H7 (cell line): ENCODE results near the gene STK17B. TPM values are rescaled to one million over a fixed set of nuclear protein-coding genes. Genes with fewer than 3 reads are reported as not detected.

Experiments used
- DNase-seq: peaks from one replicate; pipeline ENCODE4 v3.0.0; 2012
- H3K27me3 ChIP-seq: 2 replicates; pipeline ENCODE4 v1.6.0; 2011; ENCODE audit warnings: mild to moderate bottlenecking, low read length; ENCODE audit not compliant: control insufficient read depth, insufficient read depth
- H3K36me3 ChIP-seq: replicated peaks from 2 replicates; pipeline ENCODE4 v1.5.1; 2011; ENCODE audit warnings: low read length; ENCODE audit not compliant: control insufficient read depth, insufficient read depth
- H3K4me3 ChIP-seq: 2 replicates; pipeline ENCODE4 v1.5.1; 2011; ENCODE audit warnings: low read depth, mild to moderate bottlenecking, control low read depth, low read length, moderate library complexity; ENCODE audit not compliant: insufficient read depth
- total RNA-seq: library from RNA; depleted of rRNA; stranded (reverse); fragments of >200 nt; shearing (Covaris generic); gene quantifications from 2 replicates; pipeline ENCODE4 v1.2.3, GENCODE V29; 2014

STK17B gene
- total RNA-seq, 1 experiment from 2014 or later, result 16.2 TPM

DNA sequence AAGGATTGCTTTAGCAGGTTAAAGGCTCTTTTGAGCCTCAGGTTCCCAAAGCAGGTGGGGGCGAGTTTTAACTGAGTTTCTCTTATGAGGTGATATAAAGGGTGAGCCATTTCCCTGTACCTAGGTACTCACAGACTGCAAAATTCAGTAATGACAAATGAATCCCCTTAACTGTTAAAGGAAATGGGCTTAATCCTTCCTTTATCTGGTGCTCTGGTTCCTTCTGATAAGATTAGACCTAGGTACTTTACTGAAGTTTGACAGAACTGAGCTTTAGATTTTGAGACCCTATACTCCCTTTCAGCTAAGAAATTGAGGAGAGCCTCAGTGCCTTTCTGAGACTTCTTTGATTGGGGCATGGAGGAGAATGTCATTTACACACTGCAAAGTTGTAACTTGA, 42.6 kb downstream of the STK17B start:
- DNase-seq, result no peak
- Histone ChIP-seq H3K27me3 (no peaks in the 10 kb centered on the region), H3K4me3 (no peak overlapping the region), H3K36me3 (peaks cover 1% of the 10 kb centered on the region)

DNA sequence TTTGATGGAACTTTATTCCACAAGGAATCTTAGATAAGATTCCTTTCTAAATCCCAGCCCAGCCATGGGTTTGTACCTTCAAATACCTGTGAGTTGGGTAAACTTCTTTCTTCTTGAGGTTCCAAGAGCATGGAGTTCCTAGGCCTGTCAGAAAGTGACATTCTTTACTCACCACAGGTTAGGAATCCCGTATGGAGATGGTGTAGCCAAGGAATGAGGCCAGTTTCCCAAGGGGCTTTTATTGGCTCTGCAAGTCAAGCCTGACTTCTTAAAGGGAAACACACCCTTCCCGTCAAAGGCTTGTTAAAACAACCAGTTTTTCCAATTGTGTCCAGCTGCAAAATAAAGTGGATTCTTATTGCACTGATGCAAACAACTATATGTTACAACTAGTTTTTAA, 45.8 kb downstream of the STK17B start:
- no peak for DNase-seq
- H3K36me3 ChIP-seq, result peaks cover 1% of the 10 kb centered on the region
- H3K27me3 ChIP-seq, result no peaks in the 10 kb centered on the region
- H3K4me3 ChIP-seq, result no peak overlapping the region

DNA sequence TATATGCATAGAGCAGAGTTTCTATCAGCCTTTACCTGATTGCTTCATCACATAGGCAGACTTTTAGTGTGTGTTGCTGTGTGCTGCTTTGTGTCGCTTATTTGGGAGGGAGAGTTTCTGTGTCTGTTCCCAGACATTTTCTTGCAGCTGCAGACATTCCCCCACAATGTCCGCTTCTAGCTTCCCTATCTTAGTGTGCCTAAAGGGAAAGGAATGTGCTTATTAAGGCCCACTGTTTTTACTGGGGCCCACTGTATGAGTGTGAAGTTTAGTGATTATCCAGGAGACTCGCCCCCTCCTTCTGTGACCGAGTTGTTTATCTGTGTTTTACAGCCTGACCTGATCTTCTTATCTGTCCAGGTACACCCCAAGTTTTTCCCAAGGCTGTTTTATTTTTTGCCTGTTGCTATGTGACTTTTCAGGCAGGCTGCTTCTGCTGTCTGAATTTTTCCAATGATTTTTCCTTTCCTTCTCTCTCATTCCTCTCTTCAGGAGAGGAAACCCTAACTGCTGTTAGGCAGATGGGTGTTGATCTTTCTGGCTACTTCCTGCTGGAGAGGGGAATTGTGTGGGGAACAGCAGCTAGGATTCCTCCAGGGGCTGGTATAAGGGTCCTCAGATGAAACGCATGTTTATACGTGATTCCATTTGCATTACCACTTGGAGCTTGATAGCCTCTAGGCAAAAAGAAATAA, 47.6 kb downstream of the STK17B start:
- DNase-seq, result no peak
- H3K4me3 ChIP-seq, result no peak overlapping the region
- no peaks in the 10 kb centered on the region for H3K36me3 ChIP-seq
- H3K27me3 ChIP-seq, result no peaks in the 10 kb centered on the region

DNA sequence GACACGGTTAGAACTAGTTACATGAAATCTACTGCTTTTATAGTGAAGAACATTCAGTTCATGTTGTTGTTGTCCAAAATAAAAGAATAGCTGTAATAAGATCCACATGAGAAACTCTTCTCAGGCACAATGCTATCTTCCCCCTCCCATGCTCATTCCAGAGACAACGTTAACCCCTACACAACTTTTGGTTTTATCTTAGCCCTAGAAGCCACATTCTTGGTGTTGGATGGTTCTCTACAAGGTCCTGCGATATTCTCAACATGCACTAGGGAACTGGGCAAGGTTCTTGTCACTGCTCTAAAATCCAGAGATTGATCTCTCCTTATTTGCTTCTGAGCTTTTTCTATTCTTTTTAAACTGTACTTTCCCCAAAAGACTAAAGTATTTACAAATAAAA, 51.5 kb downstream of the STK17B start:
- Histone ChIP-seq H3K27me3 (no peaks in the 10 kb centered on the region), H3K36me3 (no peaks in the 10 kb centered on the region), H3K4me3 (no peak overlapping the region)
- DNase-seq, result no peak

DNA sequence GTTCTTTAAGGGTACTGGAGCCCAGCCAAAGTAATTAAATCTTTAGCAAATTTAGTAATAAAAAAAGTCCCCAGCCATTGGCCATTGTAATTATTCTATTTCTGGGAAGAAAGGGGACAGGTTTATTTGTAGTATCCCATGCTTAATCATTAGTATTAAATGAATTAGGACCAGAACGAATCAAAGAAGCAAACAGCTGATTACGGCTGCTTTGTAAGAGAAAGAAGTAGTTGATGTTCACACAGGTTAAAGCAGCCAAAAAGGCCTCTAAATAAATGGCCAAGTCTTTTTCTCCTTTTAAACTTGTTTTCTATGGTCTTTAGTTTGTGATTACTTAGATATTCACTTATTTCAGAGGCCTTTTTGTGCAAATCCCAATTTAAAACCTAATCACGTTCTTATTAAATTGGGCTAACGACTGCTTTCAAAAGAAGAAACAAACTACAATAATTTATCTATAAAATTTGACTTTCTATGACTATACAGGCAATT, 54.1 kb downstream of the STK17B start:
- DNase-seq, result no peak
- Histone ChIP-seq H3K4me3 (no peak overlapping the region), H3K36me3 (no peaks in the 10 kb centered on the region), H3K27me3 (no peaks in the 10 kb centered on the region)

DNA sequence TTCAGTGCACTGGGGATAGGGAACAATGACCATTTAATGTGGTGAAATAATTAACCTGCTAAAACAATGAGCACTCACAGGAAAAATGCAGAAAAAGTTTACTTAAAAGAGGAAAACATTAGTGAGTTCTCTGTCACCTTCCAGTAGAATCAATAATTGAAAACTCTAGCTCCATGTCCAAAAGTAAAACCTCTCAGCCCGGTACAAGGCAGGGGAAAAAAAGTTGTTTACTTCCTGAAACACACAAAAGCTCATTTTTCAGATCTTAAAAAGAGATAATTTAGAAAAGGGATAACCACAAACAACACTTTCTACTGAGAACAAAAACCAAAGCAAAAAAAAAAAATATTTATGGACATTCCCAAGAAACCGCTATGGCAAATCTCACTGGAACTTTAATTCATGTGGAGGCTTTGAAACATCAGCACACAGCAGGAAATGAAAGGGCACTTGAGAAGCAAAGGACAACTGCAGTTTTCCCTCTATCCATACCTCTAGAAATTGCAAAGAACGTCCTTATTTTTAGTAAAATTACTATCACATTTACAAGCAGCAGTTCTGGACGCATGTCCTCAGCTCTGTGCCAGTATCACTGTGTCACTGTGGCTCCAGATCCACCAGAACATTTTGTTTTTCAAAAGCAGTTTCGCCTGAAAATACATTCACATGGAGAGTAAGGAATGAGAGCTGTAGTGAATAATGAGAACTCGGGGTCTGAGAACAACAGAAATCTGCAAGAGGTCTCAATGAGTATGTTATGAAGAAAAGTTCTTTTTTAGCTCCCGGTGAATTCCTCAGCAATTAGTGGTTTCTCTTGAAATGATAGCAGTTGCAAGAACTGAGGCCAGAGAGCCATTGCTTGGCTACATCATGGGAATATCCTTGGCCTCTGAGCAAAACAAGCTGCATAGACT, 58.1 kb downstream of the STK17B start:
- no peaks in the 10 kb centered on the region for H3K36me3 ChIP-seq
- H3K27me3 ChIP-seq, result no peaks in the 10 kb centered on the region
- DNase-seq, result no peak
- H3K4me3 ChIP-seq, result no peak overlapping the region

DNA sequence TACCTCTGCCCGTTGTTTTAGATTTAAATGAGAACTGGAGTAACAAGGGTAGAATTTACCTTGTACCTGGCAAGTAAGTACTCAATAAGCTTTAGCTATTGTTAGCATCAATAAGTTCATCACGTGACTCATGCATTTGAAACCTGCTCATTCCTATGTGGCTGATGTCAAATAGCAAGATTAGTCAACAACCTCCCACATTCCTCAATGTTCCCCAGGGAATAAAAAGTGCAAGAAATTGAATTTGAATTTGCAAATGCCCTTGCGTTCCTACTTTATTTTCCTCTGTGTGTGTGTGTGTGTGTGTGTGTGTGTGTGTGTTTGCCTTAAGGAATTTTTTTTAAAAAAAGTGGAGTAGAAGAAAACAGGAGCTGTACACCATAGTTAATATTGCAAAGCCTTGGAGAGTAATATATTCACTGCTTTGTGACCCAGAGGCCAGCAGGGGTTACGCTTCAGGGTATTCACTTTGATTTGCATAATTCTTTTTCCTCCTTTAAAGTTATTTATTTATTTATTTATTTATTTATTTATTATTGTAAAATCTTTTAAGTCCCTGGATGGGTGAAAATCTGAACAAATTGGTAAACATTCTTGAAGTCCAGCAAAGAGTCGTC, 58.9 kb downstream of the STK17B start:
- Histone ChIP-seq H3K4me3 (no peak overlapping the region), H3K27me3 (no peaks in the 10 kb centered on the region), H3K36me3 (no peaks in the 10 kb centered on the region)
- DNase-seq, result no peak

DNA sequence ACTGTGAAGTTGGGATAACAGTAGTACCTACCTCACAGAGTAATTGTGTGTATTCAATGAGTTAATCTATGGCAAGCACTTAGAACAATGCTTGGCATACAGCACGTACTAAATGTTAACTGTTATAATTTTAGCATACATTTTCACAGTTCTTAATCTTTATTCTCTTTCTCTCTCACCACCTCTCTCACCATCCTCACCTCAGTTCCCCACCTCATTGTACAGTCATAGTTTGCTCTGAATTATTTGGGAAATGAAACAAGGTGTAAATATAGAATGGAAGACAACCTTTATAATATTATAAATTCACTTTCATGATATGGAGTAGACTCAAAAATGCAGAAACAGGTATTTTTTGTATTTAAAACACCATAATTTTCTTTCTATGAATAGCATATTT, 62.8 kb downstream of the STK17B start:
- Histone ChIP-seq H3K4me3 (no peak overlapping the region), H3K36me3 (no peaks in the 10 kb centered on the region), H3K27me3 (no peaks in the 10 kb centered on the region)
- DNase-seq, result no peak

DNA sequence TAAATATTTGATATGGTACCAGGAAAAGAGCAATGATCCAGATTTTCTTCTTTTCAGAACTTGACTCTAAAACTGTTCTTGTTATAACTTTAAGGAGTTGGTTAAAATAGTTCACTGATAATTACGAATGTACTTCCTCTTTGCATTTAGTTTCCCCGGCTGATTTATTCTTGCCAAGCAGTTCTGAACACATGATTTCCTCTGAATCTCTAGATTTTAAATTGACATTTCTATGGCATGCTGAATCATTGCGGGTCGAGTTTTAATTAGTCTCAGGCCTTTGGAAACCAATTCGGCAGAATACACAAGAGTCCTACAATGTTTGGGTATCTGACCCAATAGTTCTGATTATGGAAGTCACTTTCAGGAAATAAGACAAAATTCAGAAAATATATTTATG, 65.4 kb downstream of the STK17B start:
- H3K4me3 ChIP-seq, result no peak overlapping the region
- H3K27me3 ChIP-seq, result no peaks in the 10 kb centered on the region
- no peak for DNase-seq

DNA sequence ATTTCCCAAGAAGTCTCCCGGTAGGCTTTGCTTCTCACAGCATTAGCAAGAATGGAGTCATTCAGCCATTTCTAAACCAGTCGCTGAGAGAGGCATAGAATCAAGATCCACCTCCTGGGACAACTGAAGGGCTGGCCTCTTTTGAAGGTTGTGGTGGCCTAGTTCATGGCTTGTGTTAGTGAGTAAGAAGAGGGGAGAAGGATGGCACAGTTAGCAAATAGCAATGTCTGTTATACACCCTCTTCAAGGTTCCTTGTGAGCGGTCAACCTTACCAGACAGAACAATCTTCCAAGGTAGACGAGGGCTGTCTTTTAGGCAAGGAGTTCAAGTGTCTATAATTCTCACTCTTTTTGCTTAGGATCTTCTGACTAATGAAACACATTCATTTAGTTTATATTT, 67.3 kb downstream of the STK17B start:
- Histone ChIP-seq H3K27me3 (no peaks in the 10 kb centered on the region), H3K36me3 (no peaks in the 10 kb centered on the region), H3K4me3 (no peak overlapping the region)
- no peak for DNase-seq

More for the DNA sequence above, 65.4 kb downstream of the STK17B start:
- no peaks in the 10 kb centered on the region for H3K36me3 ChIP-seq

DNA sequence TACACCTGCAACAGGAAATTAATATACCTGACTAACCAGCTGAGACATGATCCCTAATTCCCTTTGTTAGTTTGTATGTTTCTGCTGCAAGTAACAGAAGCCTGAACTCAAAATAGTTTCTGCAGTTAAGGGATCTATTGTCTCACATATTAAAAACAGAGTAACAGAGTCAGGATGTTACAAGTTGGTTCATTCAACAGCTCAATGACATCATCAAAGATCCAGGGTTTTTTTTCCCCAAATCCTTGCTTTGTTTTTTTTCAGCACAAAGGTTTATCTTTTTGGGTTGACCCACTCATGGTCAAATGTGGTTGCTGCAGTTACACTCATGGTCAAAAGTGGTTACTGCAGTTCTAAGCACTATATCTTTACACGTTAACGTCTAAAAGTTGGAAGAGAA, 67.8 kb downstream of the STK17B start:
- no peaks in the 10 kb centered on the region for H3K36me3 ChIP-seq
- H3K4me3 ChIP-seq, result no peak overlapping the region
- no peaks in the 10 kb centered on the region for H3K27me3 ChIP-seq
- no peak for DNase-seq

DNA sequence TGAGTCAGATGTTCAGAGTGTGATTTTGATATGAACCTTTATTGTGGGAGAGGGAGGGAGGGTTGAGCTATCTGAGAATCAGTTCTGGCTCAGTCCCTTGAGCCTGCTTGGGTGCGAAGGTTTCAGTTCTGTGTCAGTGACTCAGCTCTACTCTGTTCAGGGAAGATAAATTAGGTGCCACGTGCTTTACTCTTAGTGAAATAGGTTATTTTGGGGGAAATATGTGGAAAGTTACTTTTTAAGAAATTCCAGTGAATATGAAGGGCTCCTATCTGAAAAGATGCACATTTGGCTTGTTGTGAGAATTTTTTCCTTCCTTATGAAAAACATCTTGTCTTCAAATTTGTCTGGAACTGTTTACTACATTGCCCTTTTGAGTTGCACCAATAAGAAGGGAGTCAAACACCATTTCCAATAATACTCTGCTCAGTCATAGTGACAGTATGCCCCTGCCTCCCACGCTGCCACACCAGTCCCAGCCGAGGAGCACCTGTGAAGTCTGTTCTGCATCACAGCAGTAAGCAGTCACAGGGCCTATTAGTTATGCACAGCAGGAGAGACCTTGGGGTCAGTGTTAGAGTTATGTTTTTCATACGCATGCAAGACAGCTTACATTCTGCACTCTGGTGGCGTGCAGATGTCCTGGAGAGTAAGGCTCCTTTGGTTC, 69.9 kb downstream of the STK17B start:
- no peak for DNase-seq
- no peaks in the 10 kb centered on the region for H3K36me3 ChIP-seq
- H3K27me3 ChIP-seq, result no peaks in the 10 kb centered on the region
- no peak overlapping the region for H3K4me3 ChIP-seq

DNA sequence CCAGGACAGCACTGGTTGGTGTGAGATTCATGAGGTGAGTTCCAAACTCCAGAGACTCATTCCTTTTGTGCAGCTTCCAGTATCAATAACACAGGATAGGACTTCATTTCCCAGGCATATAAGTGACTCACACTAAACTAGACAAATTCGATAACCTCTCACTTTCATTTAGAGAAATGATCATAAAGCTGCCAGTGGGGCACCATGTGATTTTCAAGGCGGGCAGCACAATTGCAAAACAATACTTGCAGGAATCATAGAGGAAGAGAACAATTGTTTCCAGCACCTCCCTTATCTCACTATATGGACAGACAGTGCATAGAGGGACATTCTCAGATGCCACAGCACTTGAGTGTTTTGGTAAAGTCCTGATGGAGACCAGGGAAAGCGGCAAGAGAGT, 71.5 kb downstream of the STK17B start:
- no peak for DNase-seq
- Histone ChIP-seq H3K4me3 (no peak overlapping the region), H3K27me3 (no peaks in the 10 kb centered on the region), H3K36me3 (no peaks in the 10 kb centered on the region)

DNA sequence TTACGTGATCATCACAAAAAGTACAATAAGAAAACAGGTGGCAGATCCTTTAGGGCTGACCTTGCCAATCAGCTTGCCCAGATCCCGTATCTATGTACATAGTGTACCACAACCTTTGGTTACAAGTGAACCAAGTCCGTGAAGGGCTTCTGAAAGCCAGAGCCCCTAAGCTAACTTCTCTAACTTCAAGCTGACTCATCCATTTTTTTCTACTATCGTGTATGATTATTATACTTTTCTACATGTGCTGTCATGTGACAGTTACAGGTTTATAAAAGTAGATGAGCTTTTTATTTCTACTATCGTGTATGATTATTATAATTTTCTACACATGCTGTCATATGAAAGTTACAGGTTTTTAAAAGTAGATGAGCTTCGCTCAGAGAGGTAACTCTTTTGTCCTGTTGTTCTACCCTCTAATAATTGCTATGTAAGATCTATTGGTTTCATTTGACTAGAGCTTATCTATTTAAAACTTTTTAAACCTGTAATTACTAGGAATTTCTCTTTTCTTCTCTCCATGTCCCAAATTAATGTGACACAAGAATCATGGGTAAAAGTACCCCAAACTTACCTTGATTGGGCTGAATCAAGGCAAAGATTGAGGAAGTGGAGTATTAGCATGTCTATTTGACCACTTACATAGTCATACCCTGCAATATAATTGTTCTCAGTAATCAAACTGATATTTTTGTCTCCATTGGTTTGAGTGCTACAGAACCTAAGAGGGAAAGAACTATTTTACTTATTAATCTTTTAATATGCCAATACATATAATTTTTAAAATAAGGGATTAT, 73.3 kb downstream of the STK17B start:
- H3K27me3 ChIP-seq, result no peaks in the 10 kb centered on the region
- H3K36me3 ChIP-seq, result no peaks in the 10 kb centered on the region
- H3K4me3 ChIP-seq, result no peak overlapping the region
- no peak for DNase-seq
